GM21526 (cell line): Measurements from ENCODE around the gene UBE2QL1.

Experiments
- ATAC-seq: cut with Tn5 transposase; IDR thresholded peaks from one replicate; pipeline ENCODE4 v1.9.1; 2021; ENCODE audit warnings: moderate library complexity; ENCODE audit not compliant: unreplicated experiment, low FRiP score

UBE2QL1 gene

DNA sequence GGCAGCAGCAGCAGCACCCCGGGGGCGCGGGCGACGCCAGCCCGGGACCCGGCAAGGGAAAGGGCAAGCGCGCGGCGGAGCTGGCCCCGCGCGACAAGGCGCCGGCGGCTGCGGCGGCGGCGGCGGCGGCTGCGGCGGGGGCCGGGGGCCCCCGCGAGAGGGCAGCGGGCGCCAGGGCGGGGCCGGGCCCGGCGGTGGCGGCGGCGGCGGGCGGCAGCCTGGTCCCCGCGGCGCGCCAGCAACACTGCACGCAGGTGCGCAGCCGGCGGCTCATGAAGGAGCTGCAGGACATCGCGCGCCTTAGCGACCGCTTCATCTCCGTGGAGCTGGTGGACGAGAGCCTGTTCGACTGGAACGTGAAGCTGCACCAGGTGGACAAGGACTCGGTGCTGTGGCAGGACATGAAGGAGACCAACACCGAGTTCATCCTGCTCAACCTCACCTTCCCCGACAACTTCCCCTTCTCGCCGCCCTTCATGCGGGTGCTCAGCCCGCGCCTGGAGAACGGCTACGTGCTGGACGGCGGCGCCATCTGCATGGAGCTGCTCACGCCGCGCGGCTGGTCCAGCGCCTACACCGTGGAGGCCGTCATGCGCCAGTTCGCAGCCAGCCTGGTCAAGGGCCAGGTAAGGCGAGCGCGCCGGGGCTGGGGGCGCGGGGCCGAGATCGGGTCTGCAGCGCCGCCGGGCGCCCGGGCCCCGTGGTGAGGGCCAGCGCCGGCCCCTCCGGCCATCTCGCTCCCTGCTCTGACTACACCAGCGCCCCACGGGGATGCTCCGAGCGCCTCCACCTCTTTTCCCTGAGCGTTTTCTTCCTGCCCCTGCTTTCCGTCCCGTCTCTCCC is at the start of gene UBE2QL1:
Gene UBE2QL1, plus strand, starts transcription at position 238 of the 843 bp plus-strand sequence. Its CDS starts 35 bp downstream, at position 273.
- no peak for ATAC-seq

DNA sequence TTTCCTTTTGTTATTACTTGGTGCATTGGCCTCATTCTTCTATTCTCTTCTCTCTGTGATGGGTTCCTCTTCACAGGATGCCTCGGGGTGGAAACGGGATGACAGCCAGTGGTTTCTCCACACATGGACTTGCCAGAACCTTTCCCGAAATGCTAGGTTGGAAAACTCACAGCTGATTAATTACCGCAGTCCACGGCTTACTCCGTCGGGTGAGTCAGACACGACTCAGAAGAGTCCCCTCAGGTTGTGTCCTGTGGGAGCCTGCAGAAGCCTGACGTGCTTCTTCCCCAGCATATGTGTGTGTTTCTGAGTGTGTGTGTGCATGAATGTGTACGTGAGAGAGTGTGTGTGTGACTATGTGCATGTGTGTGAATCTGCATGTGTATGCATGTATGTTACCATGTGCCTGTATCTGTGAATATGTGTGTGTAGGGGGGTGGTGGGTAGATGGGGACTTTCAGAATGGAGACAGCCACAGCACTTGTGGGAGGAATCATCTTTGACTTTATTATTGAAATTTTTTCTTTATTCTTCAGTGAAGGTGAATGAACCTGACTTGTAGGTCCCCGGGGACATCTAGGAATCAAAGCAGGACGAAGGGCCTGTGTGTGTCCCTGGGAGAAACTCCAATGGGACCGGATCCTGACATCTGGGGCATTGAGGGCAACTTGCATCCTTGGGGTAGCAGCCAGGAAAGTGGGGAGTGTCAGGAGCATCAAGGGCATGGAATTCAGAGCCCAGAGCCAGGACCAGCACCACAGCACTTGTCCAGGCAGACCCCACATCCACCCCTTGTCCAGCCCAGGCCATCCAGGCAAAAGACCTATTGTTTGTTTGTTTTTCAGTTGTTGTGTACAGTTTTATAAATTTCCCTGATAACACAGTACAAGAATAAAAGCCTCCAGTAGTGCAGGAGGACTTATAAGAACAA is 48.4 kb upstream of the UBE2QL1 start:
- no peak for ATAC-seq

DNA sequence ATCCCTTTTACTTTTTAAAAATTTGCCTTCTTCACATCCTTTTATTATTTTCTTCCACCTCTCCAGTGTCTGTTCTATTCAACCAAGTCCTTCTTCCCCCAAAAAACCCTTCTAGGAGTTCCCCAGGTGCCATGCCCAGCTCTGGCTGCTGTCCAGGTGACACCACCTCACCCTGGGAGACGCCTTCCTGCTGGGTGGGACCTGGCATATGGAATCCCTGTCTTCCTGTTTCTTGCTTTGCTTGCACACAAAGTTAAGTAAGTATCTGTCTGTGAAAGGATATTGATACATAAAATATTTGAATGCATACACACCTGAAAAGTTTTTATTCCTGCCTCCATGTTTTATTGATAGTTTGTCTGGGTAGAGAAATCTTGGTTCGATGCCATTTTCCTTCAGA is 47.2 kb upstream of the UBE2QL1 start:
- no peak for ATAC-seq

DNA sequence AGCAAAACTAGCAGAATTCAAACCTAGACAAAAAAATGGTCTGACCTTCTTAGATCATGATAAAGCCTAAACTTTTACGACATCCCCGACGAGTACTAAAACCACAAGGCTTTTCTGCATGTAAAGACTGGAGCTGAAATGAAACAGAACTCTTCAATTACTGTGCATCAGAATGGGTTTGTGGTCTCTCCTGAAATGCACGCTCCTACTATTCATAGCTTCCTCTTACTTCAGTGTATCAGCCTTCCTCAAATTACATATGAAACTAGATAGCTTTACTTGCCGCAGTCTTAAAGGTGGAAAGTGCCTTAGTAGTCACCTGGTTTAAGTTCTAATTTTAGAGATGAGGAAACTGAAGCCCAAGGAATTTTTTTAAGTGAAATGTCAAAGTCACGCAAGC is 45.7 kb upstream of the UBE2QL1 start:
- no peak for ATAC-seq

DNA sequence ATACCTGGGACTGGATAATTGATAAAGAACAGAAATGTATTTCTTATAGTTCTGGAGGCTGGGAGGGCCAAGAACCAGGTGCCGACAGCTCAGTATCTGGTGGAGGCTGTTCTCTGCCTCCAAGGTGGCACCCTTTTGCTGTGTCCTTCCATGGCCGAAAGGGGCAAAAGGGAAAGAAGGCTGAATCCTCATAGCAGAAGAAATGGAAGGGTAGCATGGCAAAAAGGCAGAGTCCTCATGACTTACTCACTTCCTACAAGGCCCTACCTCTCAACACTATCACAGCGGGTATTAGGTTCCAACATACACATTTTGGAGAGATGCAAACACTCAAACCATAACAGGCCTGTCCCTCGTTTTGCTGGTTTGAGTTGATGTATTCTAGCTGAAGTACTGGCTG is 45.2 kb upstream of the UBE2QL1 start:
- no peak for ATAC-seq

DNA sequence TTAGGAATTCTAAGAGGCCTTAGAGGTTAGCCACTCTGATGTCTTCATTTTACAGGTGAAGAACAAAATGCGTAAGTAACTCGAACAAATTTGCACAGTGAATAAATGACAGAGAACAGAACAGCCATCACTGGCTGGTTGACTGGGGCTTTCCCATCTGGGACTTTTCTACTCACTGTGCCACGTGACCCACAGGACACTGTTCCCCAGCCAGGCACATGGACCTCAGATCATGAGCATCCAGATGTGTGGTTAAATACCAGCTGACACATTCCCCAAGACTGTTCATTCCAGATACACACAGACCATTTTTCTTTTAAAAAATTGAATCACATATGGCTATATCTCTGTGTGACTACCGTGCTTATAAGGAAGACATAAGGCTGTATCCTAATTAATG is 44.5 kb upstream of the UBE2QL1 start:
- ATAC-seq = peak; percentile 63

DNA sequence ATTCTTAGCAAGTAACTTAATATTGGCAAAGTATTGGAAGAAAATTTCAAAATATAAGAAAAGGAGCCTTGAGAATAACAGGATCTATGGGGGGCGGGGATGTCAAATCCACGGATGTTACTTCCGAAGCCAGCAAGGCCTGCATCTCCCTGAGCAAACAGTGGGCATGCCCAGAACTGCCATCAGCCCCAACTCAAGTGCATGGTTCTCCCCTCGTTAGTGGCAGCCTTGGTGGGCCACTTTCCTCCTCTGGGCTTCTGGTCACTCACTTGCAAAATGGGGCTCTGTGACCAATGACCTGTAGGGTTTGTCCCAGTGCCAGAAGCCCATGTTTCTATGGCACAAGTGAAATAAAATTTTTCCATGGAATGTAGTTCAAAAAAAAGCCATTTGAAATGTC is 43.1 kb upstream of the UBE2QL1 start:
- no peak for ATAC-seq

DNA sequence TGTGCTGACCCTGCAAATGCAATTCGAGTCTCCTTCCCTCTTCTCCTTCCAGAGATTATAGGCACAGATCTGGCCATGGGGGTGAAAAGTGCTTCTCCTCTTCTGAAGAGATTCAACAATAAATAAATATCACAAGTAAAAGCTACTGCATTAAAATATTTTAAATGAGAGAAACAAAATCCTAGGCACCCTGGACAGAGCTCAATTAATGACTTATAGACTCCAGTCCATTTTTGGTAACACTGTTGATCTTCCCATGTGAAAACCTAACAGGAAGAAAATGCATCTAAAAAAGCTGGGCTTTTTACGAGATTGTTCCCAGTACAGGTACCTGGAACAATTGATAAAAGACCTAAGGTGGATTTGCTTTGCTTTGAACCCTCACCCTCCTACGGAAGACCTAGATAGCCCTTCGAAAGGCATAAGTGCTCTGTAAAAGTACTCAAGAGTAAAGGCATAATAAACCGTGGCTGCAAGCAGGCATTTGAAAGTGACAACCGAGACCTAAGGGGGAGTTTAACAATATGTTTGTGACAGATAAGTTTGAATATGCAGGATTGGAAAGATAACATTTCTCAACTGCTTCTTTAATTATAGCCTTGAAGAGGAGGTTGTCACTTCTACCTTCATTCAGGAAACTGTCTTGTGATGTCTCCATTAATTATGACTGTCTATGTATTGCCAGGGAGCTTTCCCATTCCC is 41.0 kb upstream of the UBE2QL1 start:
- ATAC-seq = no peak

DNA sequence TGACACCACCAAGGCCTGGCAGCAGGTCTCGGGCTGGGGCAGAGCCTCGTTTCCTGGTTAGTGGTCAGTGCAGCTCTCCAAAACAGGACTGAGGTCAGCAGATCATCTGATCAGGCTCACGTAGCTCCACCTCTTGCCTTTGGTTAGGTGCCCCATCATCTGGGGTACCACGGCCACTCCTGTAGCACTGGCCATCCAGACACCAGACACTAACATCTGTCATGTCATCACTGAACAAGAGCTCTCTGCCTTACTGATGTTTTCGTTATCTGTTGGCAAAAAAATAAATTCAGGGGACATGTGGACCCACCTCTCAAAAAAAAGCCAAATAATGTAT is 40.4 kb upstream of the UBE2QL1 start:
- ATAC-seq = no peak

GRCh38 chr5:6408627-6409446 is 39.8 kb upstream of the UBE2QL1 start:
- ATAC-seq = no peak

GRCh38 chr5:6410421-6410820 is 38.2 kb upstream of the UBE2QL1 start:
- no peak for ATAC-seq

GRCh38 chr5:6411141-6411540 is 37.5 kb upstream of the UBE2QL1 start:
- ATAC-seq = no peak

GRCh38 chr5:6412811-6413210 is 35.8 kb upstream of the UBE2QL1 start:
- no peak for ATAC-seq

DNA sequence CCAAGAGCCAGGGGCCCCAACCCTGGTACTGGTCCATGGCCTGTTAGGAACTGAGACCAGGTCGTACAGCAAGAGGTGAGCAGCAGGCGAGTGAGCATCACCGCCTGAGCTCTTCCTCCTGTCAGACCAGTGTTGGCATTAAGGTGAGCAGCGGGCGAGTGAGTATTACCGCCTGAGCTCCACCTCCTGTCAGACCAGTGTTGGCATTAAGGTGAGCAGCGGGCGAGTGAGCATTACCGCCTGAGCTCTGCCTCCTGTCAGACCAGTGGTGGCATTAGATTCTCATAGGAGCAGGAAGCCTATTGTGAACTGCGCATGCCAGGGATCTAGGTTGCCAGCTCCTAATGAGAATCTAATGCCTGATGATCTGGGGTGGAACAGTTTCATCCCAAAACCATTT is 31.0 kb upstream of the UBE2QL1 start:
- no peak for ATAC-seq

- ATAC-seq = no peak
These were observed 29.9 kb upstream of the UBE2QL1 start for GRCh38 chr5:6418679-6419276.

DNA sequence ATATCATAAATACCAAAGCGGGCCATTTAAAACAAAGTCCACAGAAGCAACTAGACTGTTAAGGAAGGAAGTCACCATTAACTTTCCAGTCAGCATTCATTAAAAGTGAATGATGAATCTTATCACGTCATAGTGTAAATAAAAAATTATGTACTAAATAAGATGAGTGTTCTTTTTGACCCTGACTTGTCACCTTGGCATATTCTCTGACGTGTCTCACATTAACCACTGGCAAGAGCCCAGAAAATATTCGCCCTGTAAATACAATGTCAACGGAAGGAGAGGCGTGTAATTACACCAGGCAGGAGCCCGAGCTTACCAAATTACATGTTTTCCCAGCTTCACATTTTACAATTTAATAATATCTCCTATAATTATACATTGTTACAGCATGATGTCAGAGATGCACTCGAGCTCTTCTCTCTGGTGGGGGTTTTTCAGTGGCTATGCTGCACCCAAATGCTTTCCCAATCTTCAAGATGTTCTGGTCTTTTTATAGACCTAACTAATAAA is 29.3 kb upstream of the UBE2QL1 start:
- no peak for ATAC-seq

- ATAC-seq = no peak
These were observed 25.1 kb upstream of the UBE2QL1 start for GRCh38 chr5:6423327-6424109.

GRCh38 chr5:6424110-6424659 is 24.5 kb upstream of the UBE2QL1 start:
- no peak for ATAC-seq

DNA sequence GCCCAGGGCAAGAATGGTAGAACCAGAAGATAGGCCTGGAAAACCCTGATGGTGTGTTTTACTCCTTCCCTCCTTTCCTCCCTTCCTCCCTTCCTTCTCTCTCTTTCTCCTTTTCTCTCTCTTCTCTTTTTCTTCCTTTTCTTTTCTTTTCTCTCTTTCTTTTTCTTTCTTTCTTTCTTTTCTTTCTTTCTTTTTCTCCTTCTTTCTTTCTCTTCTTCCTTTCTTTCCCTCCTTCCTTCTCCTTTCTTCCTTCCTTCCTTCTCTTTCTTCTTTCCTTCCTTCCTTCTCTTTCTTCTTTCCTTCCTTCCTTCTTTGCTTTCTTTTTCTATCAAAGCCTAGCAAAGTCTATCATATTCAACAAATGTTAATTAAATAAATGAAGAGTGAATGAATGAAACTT is 24.0 kb upstream of the UBE2QL1 start:
- ATAC-seq = no peak
